NCI-H1105 treated with DMSO at 0.1 percent for 48 hours (cell line): Measurements from ENCODE around the gene NOS3.

Experiments used
- DNase-seq: peaks from one replicate; lab custom pipeline; 2025; lab: John Stamatoyannopoulos, UW

The NOS3 gene

DNA sequence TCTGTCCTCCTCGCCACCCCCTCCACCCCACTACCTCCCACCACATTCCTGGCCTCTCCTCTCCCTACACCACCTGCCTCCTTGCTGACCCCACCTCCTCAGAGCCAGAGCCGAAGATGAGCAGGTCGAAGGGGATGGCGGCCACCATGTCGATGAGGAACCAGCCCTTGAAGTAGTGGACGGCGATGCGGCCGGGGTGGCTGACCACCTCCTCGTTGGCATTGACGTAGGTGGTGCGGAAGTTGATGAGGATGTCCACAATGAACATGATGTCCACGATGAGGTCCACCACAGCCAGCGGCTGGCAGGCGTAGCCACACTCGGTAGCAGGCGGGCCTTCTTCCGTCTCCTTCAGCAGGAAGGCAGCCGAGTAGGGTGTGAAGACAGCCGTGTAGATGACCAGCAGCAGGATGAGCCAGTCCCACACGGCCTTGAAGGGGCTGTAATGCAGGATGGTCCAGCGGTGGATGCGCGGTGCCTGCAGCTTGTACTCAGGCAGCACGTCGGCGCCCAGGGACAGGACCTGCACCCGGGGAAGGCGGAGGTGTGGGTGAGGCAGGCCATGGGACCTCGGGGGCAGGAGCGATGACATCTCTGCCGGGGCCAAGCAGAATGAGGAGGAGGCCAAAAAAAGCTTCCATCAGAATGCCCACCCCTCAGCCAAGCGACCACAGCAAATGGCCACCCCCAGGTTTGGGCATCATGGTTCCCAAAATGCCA lies 38.3 kb upstream of the NOS3 start:
- DNase-seq: no peak

DNA sequence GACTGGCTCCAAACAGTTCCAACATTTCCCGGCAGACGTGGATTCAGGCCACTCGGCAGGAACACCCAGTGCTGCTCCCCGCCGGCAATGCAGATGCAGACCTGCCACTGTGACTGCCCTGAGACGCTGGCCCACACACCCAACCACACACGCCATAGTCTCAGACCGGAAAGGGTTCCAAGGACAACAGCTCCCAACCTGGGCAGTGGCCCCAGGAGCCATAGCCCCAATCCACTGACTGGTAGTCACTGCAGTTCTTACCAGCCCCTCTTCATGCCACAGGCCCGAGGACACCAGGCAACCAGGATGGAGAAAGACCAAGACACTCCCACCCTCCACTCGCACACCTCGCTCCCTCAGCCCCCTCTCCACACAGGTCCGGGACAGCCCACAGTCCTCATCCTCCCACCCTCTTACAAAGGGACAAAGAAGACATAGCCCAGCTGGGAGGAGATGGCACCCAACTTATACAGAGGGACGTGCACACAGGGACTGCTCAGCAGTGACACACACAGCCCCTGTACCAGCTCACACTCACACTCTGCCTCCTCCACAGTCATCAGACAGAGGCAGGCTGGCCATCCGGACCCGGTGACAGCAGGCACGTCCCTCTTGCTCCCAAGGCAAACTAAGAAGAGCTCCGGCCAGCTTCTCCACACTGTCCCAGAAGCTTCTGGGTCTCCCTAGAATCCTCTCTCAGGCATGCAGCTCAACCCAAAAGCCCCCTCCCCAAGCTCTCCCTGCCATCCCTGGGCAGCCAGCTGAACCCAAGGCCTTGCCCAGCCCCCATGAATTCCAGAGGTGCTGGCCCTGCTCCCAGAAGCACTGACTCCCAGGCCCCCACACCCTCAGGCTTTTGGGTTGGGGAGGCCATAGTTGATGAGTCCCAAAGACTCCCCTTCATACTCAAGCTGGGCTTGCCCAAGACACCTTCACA lies 37.5 kb upstream of the NOS3 start:
- DNase-seq: no peak

GRCh38 chr7:150954201-150954985 lies 36.4 kb upstream of the NOS3 start:
- DNase-seq: no peak

DNA sequence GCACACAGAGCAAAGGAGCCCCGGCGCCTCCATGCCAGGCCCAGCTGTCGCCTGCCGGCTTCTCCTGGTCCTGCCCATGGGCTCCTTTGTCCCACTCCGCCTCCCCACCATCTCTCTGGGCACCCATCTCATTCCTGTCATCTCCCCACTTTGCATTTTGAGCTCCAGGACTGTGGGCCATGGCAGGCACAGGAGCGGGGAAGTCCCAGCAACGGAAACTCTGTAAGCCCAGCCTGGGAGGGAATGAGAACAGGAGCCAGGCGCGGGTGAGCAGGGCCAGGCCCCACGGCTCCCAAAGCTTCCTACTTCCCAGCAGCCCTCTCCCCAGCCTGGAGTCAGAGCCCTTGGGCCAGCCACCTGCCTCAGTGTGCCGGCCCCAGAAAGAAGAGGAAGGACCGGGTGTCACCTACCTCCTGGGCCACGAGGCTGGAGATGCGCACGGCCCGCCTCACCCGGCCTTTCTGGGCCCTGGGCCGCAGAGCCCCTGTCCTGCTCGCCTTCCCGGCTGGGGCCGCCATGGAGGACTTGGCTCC lies 35.8 kb upstream of the NOS3 start:
- no peak for DNase-seq

GRCh38 chr7:150955519-150956394 lies 35.1 kb upstream of the NOS3 start:
- no peak for DNase-seq

- DNase-seq: no peak
Measured at GRCh38 chr7:150956395-150957132, 34.3 kb upstream of the NOS3 start.

GRCh38 chr7:150957133-150958020 lies 33.4 kb upstream of the NOS3 start:
- DNase-seq: no peak

DNA sequence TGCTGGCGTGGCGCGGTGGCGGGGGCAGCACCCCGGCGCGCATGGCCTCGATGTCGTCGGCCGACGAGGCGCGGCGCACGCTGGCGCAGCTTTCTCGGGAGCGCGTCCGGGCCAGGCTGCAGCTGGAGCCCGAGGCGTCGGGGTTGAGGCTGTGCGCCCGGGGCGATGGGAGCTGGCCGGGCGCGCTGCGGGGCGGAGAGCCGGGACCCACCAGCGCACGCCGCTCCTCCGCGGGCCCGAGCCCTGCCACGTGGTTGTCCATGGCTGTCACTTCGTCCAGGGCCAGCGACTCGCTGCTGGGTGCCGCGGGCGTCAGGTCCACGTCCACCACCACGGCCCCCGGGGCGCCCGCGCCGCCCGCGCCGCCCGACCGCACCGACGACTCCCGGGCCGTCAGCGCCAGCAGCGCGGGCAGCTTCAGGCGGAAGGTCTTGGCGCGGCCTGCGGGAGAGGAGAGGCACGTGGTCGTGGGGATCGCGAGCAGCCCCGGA lies 32.7 kb upstream of the NOS3 start:
- no peak for DNase-seq

DNA sequence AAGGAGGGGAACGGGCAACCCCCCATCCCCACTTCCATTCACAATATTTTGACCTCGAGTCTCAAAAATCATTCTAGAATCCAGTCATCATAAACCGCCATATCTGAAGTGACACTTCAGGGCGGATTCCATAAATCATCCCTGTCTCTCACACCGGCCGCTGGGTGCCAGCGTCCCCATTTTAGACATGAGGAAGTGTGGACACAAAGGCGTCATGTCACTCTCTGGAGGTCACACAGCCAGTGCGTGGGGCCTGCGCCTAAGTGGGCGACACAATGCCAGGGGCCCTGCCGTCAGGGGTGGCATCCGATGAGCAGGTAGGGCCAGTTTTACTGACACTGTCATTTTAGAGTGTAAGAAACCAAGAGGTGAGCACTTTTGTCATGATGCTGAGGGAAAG lies 32.2 kb upstream of the NOS3 start:
- DNase-seq: no peak

- DNase-seq: no peak
Measured at GRCh38 chr7:150959081-150959480, 31.7 kb upstream of the NOS3 start.

DNA sequence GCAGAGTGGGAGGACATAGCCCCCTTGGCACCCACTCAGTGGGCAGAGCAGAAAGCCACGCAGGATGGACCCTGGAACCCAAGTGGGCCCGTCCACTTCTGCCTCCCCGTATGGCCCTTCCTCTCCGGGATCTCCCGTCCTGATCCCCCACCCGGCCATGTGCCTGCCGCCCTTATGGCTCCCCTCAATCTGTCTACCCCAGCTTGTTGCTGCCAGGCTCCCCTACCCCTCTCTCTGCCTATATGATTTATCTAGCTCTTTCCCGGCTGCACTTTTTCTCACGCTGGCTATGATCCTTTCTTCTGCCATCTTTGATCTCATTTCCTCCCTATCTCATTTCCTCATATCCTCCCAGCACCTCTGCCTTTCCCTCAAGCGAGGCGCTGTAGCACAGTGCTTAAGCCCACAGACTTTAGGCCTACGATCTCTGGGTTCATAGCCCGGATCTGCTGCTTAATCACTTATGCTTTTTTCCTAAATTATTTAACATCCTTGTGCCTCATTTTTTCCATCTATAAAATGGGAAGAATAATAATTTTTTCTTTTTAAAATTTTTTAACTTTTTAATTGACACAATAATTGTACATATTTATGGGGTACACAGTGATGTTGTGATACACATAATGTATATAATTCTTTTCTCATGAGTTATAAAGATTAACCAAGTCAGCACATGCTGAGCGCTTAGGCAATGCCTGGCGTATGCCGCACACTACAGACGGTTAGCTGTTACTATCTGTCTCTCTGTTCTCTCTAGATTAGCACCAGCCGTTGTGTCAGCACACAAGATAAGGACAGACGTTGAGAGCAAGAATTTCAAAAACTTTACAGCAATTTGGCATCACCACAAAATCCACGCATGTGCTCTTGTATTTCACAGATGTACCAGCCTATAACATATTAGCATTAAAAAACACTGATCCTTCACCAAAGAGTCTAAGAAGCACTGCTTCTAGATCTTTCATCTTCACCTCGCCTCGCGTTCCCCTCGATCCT lies 30.8 kb upstream of the NOS3 start:
- no peak for DNase-seq

DNA sequence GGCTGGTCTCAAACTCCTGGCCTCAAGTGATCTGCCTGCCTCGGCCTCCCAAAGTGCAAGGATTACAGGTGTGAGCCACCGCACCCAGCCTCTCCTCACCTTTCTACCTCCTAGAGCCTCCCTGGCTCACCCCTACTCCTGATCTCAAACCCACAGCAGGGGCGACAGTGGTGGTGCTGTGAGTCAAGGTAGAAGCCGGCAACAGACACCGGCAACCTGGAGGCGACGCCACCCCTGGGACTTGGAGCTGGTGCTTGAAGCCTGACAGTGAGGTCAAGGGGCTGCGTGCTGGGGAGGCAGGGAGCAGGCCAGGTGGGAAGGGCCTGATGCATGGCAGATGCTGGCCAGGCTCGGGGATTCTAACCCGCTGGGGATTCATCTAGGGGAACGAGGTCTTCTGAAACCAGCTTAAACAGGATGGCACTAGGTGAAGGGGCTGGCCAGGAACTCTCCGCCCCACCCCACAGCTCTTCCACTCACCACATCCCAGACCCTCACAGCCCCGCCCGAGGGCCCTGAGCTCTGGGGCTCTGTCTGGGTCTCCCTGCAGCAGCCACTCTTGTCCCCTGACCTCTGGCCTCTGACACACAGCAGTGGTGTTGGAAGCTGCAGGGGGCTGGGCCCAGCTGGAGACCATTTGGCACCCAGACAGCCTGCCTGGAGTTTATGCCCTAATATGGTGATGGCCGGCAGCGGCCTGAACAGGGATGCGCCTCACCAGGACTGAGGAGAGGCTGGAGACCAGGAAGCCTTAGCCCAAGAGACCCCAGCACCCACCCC lies 29.1 kb upstream of the NOS3 start:
- DNase-seq: no peak

- no peak for DNase-seq
Measured at GRCh38 chr7:150962290-150962552, 28.6 kb upstream of the NOS3 start.

DNA sequence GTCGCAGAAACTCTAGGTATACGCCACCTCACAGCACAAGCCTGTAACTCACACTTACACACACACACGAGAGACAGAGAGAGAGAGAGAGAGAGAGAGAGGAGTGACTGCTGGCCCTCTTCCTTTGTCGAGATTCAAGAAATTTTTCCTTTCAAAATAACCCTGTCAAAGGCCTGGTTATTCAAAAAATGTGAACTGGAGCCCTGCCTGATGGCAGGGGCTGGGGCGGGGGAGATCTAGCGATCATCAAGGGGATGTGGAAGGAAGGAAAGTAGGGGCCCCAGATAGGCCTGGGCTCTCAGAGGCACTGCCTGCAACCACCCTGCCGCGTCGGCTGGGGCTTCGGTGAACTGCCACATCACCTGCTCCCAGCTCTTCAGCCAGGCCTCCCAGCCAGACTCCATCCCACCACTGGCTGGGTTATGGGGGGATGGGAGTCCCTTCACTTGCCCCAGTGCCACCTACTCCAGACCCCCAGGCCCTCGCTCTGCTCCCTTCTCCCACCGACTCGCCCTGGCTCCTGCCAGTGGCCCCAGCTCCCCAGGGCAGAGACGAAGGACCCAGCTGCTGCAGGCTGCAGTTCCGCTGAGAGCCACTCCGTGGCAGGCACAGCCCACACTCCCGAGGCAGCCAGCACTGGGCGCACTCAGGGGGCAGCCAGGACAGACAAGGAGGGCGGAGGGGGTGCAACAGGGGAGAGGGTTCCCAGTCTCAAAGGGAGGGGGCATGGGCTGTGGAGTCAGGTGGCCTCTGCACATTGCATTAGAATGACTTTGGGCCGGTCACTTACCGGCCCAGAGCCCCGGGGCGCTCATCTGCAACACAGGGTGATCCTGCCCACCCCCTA lies 28.0 kb upstream of the NOS3 start:
- DNase-seq: no peak

DNA sequence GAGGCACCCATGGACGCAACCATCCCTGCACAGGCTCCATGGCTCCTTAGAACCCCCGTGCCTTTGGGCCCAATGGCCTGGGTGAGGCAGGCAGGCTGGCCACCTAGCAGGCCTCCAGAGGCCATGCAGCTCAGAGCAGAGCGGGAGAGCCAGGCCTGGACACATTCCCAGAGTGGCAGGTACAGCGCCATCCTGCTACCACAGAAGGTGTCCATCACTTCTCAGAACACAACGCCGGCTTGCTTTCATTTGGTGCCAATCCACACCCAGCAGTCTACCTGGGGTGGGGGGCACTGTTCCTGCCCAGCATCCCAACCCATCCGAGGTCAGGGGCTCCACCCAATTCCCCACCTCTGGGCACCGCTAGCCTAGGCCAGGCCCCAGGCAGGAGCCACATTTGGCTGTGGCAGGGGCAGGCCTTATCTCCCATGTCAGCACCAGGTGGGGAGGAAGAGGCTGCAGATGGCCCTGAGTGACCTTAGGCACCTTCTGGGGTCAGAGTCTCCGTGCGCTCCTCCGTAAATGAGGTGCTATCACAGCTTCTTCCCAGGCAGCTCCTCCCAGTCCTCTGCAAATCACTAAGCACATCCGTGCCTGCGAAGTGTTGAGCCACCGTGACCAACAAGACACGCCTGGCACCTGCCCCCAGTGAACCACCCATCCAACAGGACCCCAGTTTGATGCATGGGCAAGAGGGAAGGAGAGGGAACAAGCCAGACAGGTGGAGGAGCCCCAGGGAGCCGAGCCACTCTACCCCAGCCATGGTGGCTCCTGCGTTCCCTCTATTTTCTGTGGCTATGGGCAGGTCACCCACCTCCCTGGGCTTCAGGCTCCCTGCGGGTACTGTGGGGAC lies 26.9 kb upstream of the NOS3 start:
- DNase-seq: no peak
